HG03196 (cell line): Measurements from ENCODE around the gene SPATS2L.
A peak's percentile ranks its signal among the peaks of the same experiment; 100 is the strongest.

Source experiments
- ATAC-seq: cut with Tn5 transposase; IDR thresholded peaks from one replicate; pipeline ENCODE4 v1.9.1; 2021; ENCODE audit not compliant: unreplicated experiment

Gene SPATS2L

DNA sequence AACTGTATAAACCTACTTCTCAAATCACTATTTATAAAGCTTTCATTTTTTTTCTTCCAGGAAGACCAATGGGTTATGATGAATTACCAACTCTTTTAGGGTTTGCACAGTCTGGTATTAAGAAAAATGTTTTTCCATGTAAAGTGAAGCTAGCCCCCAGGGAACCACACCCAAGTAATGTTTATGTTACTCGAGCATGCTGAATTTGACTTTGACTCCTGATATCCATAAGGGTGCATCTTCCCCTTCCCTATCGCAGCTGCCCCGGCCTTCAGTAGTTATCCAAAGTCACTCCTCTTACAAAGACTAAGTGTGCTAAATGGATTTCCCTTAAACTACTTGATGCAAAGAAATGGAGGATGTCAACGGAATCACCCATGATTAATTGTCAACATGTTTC lies 181.7 kb downstream of the SPATS2L start:
- ATAC-seq: no peak

DNA sequence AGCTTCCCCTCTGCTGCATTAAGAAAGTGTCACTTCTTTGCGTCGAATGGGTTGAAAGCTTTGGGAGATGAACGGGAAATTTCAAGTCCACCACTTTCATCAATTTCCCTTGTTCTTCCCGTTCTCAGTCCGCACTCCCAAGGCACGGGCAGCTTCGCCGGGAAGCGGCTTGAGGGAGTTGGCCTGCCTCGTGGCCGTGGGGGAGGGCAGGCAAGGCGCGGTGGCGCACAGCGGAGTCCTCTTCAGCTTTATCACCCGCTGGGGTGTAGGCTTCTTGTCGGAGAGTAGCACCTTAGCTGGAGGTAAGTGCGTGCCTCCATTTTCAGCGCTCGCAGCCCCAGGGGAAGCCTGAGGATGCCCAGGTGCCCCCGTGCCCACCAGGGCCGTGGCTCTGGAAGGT lies 183.5 kb downstream of the SPATS2L start:
- no peak for ATAC-seq

DNA sequence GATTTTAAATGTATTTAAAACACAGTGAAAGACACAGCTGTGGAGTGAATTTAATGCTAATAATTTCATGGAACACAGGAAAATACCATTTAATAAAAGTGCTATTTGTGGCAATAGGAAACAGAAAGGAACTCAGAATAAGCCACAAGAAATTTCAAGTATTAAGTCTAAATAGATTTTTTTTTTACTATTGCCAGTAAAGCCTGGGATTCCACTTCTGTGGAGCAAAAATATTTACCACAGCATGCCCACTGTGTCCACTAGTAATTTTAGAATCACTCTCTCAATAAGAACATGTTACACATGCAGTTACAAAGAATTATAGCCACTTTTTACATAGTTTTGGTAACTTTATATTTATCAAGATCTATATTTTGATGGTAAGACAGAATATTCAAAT lies 186.2 kb downstream of the SPATS2L start:
- ATAC-seq: no peak

DNA sequence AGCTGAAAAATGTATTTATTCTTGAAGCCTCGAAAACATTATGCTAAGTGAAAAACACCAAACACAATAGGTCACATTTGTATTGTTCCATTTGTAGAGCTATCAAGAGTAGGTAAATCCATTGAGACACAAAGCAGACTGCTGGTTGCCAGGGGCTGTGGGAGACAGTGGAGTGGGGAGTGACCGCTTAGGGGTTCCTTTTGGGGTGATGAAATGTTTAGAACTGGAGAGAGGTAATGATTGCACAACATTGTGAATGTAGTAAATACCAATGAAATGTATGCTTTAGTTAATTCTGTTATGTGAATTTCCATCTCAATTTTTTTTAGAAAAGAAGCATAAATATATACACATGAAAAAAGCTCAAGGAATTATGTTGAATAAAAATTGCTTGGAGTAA lies 187.6 kb downstream of the SPATS2L start:
- no peak for ATAC-seq

DNA sequence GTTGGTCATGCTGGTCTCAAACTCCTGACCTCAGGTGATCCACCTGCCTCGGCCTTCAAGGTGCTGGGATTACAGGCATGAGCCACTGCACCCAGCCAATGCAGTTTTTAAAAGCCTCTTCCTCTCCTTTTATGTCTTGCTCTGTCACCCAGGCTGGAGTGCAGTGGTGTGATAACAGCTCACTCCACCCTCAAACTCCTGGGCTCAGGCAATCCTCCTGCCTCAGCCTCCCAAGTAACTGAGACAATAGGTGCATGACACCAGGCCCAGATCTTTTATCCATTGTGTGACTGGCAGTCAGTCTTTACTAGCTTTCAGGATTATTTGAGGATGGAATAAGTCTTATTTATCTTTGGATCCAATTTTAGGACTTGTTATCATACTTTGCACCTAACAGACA lies 190.2 kb downstream of the SPATS2L start:
- no peak for ATAC-seq

DNA sequence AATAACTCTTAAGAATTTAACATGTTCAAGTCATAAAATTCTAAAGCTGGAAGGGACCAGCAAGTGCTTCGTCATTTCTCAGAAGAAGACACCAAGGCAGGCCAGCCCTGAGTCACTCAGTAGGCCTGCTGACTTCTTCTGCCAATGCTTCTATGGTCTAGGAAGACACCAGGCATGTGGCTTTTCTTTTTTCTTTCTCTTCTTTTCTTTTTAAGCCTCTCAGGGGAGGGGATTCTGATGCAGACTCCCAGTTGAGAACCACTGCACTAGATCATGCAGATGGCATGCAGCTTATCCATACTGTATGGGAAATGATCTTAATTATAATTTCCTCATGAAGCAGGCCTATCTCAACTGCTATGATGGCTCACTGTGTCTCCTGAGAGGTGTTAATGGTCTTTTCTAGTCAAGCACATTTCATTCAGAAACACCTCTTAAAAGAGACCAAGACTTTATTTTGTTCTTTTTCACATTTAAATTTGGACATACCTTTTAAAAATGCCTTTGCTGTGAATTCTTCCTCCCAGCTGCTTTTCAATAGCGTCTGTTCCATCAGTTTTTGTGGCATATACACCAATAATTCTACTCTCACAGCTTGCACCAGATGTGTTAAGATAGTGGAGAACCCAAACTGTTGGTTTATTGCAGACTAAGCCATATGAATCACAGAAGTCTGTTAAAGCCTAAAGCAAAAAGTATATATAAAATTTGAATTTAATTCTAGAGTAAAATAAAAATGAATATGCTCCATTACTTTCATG lies 192.1 kb downstream of the SPATS2L start:
- no peak for ATAC-seq

DNA sequence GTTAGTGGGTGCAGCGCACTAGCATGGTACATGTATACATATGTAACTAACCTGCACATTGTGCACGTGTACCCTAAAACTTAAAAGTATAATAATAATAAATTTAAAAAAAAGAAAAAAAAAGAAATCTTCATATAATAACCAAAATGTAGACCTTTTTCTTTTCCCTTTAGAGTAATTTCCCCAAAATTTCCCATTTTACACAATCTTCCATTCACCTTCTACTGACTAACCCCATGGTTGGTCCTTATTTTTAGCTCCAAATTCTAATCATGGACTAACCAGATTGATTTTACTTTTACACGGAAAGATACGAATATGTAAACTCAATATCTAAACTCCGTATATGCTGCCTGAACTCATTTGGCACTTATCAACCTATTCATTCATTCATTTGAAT lies 195.7 kb downstream of the SPATS2L start:
- no peak for ATAC-seq

DNA sequence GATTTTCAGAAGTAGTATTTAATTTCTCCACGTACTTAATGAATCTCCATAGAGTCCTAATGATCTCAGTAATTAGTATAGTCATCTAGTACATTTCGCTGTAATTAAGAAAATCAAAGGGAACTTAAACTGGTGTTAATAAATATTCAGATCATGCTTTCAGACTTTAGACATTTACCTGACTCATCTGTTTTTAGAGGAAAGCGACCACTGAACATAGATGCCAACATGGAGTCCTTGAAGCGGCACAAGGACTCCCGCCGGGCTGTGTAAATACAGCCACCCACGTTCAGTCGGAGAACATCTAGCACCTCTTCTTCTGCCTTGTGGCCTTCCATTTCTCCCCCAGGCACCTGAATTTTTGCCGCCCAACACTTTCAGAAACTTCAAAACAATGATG lies 200.2 kb downstream of the SPATS2L start:
- ATAC-seq: no peak

DNA sequence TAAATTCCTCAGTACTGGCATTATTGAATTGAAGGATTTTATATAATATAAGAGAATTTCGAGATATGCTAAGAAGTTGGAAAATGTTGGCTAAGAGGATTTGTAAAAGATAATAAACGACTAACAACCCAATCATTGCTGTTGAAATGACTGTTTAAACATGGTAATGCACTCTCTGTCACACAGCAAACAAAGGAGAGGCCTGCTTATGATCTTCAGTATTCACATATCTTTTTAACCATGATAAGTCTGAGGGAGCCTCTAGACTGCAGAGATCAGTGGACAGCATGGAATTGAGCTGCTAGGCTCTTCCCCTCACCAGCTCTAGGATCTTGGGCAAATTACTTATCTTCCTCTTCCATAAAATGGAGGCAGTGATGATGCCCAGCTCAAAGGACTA lies 200.7 kb downstream of the SPATS2L start:
- no peak for ATAC-seq

DNA sequence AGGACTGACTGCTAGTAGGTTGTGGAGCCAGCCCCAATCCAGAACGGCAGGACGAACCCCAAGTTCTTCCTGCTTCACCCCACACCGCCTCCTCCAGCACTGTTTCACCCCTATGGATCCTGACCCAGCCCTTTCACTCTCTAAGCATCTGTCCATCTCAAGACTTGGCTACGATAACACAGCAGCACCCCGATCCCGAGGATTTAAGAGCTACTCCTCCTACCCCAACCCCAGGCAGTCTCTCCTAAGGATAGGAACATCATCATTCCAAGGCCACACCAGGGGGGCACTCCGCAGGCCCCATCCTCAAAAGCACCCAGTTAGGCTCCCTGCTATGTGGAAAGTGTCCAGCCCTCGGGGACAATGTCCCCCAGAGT lies 202.7 kb downstream of the SPATS2L start:
- peak; percentile 4 for ATAC-seq

DNA sequence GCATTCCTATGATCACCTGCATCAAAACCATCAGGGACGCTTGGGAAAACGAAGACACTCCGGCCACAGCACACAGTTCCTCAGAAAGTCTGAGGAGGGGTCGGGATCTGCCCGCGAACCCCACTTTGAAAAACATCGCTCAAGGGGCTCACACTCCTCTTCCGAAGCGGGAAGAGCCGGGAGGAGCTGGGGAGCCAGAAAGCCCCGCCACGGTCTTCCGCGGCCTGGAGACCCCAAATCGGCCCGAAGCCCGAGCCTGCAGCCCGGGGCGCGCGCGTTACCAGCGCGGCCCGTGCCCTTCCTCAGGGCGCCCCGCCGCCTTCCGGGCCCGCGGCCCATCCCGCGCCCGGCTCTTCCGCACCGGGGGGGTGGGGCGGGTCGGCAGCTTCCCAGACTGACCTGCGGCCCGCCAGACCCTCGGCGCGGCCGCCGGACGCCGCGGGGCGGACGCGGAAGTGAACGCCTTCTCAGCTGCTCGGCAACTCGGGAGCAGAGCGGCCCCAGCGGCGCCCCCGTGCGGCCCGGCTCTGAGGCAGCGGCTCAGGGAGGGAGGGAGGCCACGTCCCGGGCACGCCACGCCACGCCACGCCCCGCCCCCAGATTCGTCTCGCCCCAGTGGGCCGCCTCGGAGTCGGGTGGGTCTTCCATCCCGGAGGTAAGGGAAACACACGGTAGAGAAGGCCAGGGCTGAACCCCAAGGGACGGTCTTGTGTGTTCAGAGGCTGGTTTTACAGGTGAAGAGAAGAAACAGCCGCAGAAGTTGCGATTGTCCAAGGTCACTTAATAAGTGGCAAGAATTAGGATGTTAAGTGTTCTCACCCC lies 203.3 kb downstream of the SPATS2L start, which contains the start of gene KCTD18:
KCTD18 (minus strand) TSS at position 457 of the 822 bp plus-strand sequence. CDS start 3,052 bp downstream, outside the sequence.
- ATAC-seq: peak; percentile 98

DNA sequence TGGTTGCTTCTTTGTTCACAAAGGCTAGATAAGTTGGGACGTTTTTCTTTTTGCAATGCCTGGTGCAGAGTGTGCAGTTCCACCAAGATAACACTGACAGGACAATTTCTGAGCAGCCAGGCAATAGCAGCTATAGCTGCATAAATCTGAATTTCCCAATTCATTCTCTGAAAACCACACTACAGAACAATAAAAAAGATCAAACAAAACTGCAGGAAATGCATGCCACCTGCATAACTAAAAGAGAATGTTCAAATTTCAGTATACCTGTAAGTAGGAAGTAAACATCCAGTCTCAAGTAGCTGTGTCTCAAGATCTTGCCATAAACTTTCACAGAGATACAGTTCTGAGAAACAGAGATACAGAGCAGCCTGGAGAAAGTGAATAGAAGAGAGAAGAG lies 208.7 kb downstream of the SPATS2L start:
- no peak for ATAC-seq

DNA sequence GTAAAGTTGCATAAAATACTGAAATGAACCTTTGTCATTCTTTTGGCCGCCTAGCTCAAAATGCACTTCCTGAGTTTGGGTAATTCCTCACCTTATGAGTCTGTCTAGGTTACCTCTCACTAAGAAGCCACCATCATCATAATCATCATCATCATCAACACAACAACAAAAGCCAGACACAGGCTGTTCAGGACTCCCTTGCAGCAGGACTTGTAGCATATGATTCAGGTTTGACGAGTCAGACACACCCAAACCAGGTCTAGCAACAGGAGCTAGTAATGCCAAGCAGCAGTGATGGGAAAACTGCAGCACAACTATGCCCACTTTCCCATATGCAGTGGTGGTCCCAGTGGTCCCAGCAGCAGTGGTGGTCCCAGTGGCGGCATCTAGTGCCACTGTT lies 216.7 kb downstream of the SPATS2L start:
- no peak for ATAC-seq

DNA sequence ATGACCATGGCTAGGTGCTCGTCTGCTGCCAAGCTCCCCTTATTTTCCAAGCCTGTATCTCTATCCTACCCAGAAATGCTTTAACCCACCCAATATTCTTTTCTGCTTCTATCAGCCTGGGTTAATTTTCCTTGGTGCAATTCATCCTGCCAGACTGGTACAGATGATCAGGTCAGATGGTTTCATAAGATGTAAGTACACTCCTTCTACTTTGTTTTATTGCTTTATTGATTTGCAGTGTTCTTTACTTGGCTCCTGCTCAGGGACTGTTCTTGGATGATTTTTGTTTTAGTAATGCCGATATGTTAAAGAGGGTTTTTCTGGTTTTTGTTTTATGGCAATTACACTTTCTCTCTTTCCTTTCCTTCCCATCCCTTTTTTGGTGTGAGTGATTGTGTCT lies 217.1 kb downstream of the SPATS2L start:
- no peak for ATAC-seq

DNA sequence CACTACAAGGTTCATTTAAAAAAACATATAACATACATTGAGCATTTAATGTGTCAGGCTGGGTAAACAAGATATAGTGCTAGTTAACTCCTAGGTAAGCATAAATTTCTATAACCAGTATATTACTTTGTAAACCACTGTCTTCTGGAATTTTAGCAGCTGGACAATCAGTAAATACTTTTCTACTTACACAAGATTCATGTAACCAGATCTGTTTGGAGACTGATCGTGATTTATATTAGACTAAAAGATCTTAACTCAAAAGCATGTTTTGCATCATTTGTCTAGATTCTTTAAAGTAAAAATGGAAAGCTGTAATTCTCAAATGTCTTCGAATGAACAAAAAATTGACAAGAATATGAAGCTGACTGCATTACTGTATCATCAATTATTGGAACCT lies 218.6 kb downstream of the SPATS2L start:
- no peak for ATAC-seq

DNA sequence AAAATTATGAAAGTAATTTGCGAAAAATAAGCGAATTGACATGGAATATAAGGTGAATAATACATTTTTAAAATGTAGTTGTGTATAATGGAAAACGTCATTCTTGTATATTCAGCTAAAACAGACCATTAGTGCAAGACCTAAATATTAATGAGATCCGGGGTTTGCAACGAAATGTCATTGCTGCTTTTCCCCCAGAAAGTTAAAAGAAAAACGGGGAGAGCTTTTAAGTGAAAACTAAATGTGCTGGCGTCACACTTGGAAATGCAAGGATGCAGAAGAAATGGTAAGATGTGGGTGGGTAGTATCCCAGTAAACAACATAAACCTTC lies 219.0 kb downstream of the SPATS2L start:
- ATAC-seq: no peak

DNA sequence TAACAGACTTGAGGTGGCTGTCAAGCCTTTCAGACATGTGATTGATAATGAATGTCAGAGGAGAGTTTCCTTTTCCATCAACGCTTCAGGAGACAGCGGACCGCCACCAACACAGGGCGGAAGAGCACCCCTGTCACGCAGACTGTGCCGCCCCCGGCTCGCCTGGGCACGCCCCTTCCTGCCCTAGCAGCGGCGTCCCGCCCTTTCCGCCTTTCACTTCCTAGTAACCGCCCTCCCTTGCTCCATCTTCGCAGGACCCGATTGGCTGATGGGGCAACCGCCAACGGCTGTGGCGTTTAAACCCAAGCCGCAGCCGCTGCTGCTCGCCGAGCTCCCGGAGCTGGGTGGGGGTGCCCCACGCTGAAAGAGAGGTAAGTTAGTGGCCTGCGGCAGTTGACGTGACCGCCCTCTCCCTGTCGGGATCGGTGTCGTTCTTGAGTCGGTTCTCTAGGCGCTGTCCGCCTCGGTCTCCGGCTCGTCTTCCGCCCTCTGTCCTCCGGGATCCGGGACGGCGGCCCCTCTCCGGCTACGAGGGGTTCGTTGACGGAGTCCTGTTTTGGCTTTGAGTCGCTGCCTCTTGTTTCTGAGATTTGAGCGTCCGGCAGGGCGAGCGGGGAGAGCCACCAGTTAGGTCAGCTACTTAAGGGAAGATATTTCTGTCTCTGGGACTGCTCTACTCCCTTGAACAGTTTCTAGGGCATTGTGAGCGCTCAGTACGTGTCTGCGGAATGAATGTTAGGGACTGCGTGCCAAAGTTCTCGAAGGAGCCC lies 219.6 kb downstream of the SPATS2L start, which contains the start of gene SGO2:
SGO2 (plus strand) TSS at position 326 of the 770 bp plus-strand sequence. CDS start 6,769 bp downstream, outside the sequence.
- ATAC-seq: peak; percentile 99

DNA sequence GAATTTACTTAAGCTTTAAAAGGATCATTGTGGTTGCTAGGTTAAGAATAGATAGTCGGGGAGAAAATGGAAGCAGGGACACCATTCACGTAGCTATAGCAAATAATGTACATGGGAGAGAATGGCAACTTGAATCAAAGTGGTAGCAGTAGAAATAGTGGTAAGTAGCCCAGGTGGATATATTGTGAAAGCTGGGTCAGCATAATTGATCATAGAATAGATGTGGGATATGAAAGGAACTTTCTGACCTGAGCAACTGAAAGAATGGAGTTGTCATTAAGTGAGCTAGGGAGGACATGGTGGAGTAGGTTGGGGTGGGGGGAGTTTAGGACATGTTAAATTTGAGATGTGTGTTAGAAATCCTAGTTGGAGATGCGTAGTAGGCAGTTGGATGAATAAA lies 221.7 kb downstream of the SPATS2L start:
- ATAC-seq: no peak
